K562 (cell line): ENCODE data around the gene SOBP. TPM values are rescaled to one million over a fixed set of nuclear protein-coding genes. Genes with fewer than 3 reads are reported as not detected.

Experiments used
- CBX5 ChIP-seq: IDR thresholded peaks from 2 replicates; pipeline ENCODE4 v1.6.1; 2014; ENCODE audit warnings: low read depth, borderline replicate concordance
- CEBPZ ChIP-seq: fragments of 150-350 bp; IDR thresholded peaks from 2 replicates; pipeline ENCODE4 v1.6.1; 2014; ENCODE audit warnings: low read depth, mild to moderate bottlenecking, low read length, borderline replicate concordance
- COPS2 ChIP-seq: fragments of 450-650 bp; conservative IDR thresholded peaks from 2 replicates; pipeline ENCODE4 v1.6.1; 2016; ENCODE audit warnings: mild to moderate bottlenecking, moderate library complexity
- MBD2 ChIP-seq: sonication (generic); IDR thresholded peaks from 2 replicates; pipeline ENCODE4 v1.6.1; 2016; ENCODE audit warnings: low read depth, borderline replicate concordance
- NUFIP1 ChIP-seq: fragments of 450-650 bp; IDR thresholded peaks from 2 replicates; pipeline ENCODE4 v1.6.1; 2018; ENCODE audit not compliant: partially characterized antibody
- RB1 ChIP-seq: fragments of 450-650 bp; IDR thresholded peaks from 2 replicates; pipeline ENCODE4 v1.6.1; 2017; ENCODE audit warnings: low read depth, mild to moderate bottlenecking
- REST ChIP-seq, 2 experiments: fragments of 450-650 bp; formaldehyde crosslinking in 1 of 2; IDR thresholded peaks; 2 replicates each; pipeline versions ENCODE4 v1.4.0 to v1.6.1; 2014 to 2020; ENCODE audit warnings: mild to moderate bottlenecking in 2 of 2, borderline replicate concordance in 1 of 2, low read depth in 1 of 2
- ZNF384 ChIP-seq: IDR thresholded peaks from 2 replicates; pipeline ENCODE4 v1.6.1; 2012; ENCODE audit warnings: low read depth, low read length, improper control_type of control experiment
- ZNF445 ChIP-seq: fragments of 250-450 bp; sonication (Bioruptor Pico); IDR thresholded peaks from 2 replicates; pipeline ENCODE4 v1.4.0; 2020; ENCODE audit warnings: low read depth, mild to moderate bottlenecking, moderate library complexity
- polyA plus RNA-seq, 8 experiments: library from polyadenylated mRNA; depleted of rRNA in 4 of 8; stranded (reverse) in 5 of 8; unstranded in 3 of 8; fragments of >200 nt; fragmentation: Nextera tagmentation in 2 of 8; fragmentation: Illumina TruSeq in 1 of 8; extraction: Ambion mirVana in 2 of 8; extraction: Trizol in 1 of 8; gene quantifications; 2 replicates each; pipeline versions ENCODE4 v1.2.1 to v1.2.3, GENCODE V29; 2011 to 2014; ENCODE audit warnings: inconsistent platforms in 1 of 8, missing spikeins in 1 of 8
- total RNA-seq, 7 experiments: library from RNA; depleted of rRNA in 6 of 7; stranded (reverse); fragments of >200 nt in 6 of 7; fragmentation: Illumina TruSeq in 2 of 7; extraction: Trizol in 2 of 7; gene quantifications; 2 replicates each; pipeline versions ENCODE4 v1.2.1 to v1.2.3, GENCODE V29; 2011 to 2021; ENCODE audit warnings: low replicate concordance in 1 of 7

Gene SOBP
- total and polyA plus RNA-seq, 9 of the 15 experiments (the other 6 are each of a cell fraction or from before 2014, with no cell fraction given) = 0.16 TPM; not detected in 8

GRCh38 chr6:107704347-107705013 is 214.6 kb downstream of the SOBP start (continued):
- TF ChIP-seq REST (IDR thresholded peaks at IDR 0.05; ENCODE audit: borderline replicate concordance) (peak; percentile 51; the same call in 1 of the 2 replicates), REST (CRISPR knock-in tag; IDR thresholded peaks at IDR 0.05; ENCODE audit: low read depth) (no peak), COPS2 (no peak), CBX5 (no peak), NUFIP1 (no peak), MBD2 (no peak), ZNF384 (peak; percentile 75), CEBPZ (no peak), RB1 (0 out of 2 replicates have a peak, but pooled peaks have one; percentile 17), ZNF445 (CRISPR knock-in tag) (no peak)
